Liver (tissue), 3 donors: ENCODE measurements around the gene PLEKHA6.

Source experiments
- ATF3 ChIP-seq: IDR thresholded peaks from 2 replicates; pipeline ENCODE4 v1.6.1; 2016; ENCODE audit warnings: antibody characterized with exemption
- CTCF ChIP-seq: fragments of 150-350 bp; IDR thresholded peaks from 2 replicates; pipeline ENCODE4 v1.5.1; 2017; ENCODE audit warnings: improper control_type of control experiment, low read depth, low read length; ENCODE audit not compliant: missing input control
- FOXA1 ChIP-seq: IDR thresholded peaks from 2 replicates; pipeline ENCODE4 v1.6.1; 2016; ENCODE audit warnings: antibody characterized with exemption
- JUND ChIP-seq, 2 donors: IDR thresholded peaks; 2 replicates each; pipeline ENCODE4 v1.6.1; 2016; ENCODE audit warnings: antibody characterized with exemption in 2 of 2
- RXRA ChIP-seq, 2 donors: IDR thresholded peaks; 2 replicates each; pipeline ENCODE4 v1.6.1; 2017 to 2018; ENCODE audit warnings: antibody characterized with exemption in 2 of 2, mild to moderate bottlenecking in 1 of 2
- SP1 ChIP-seq: IDR thresholded peaks from 2 replicates; pipeline ENCODE4 v1.6.1; 2018; ENCODE audit warnings: antibody characterized with exemption, mild to moderate bottlenecking
- TAF1 ChIP-seq: conservative IDR thresholded peaks from 2 replicates; pipeline ENCODE4 v1.6.1; 2016; ENCODE audit warnings: antibody characterized with exemption, mild to moderate bottlenecking
- YY1 ChIP-seq: IDR thresholded peaks from 2 replicates; pipeline ENCODE4 v1.6.1; 2016; ENCODE audit warnings: antibody characterized with exemption, mild to moderate bottlenecking
- TF ChIP-seq, protein P1 (sequence below): IDR thresholded peaks from 2 replicates; pipeline ENCODE4 v1.6.1; 2016; ENCODE audit warnings: antibody characterized with exemption
- donor health status: healthy.
- donor health status: healthy.

DNA sequence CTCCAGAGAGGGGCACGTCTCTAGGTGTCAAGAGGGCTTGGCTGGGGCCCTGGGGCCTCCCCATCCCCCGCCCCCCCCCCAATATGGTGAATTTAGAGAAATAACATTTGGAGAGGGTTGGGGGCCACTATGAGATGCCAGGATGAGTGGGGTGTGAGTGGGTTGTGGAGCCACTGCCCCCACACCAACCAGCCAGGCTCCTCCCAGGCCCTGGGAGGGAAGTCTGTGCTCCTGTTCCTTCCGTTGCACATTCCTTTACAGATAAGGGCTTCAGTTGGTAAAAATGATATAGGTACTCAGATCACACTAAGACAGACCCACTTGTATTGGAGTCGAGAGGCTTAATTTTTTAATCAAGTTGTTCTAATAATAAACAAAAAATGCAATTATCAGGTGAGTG lies 585 bp upstream of the PLEKHA6 start:
- TF ChIP-seq CTCF, result no peak
- no peak for TF ChIP-seq SP1
- TF ChIP-seq TAF1, result no peak
- TF ChIP-seq JUND (IDR thresholded peaks at IDR 0.05), result no peak
- no peak for TF ChIP-seq FOXA1
- no peak for TF ChIP-seq ATF3
- no peak for TF ChIP-seq YY1
- TF ChIP-seq, protein P1, sequence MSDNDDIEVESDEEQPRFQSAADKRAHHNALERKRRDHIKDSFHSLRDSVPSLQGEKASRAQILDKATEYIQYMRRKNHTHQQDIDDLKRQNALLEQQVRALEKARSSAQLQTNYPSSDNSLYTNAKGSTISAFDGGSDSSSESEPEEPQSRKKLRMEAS, result no peak
- no peak for TF ChIP-seq RXRA (IDR thresholded peaks at IDR 0.05)
